Activated T-cell treated with anti-CD3 and anti-CD28 coated beads for 1 hour (primary cell): ENCODE results near the gene SHCBP1L.

ENCODE experiments used
- DNase-seq: peaks from one replicate; pipeline ENCODE4 v3.0.0-alpha.2; 2020; ENCODE audit warnings: low read depth

SHCBP1L gene

GRCh38 chr1:182952677-182953444 lies at the start of gene SHCBP1L:
Gene SHCBP1L (minus strand): TSS chr1:182953166. CDS start chr1:182953133, 33 bp downstream.
- DNase-seq, result no peak

DNA sequence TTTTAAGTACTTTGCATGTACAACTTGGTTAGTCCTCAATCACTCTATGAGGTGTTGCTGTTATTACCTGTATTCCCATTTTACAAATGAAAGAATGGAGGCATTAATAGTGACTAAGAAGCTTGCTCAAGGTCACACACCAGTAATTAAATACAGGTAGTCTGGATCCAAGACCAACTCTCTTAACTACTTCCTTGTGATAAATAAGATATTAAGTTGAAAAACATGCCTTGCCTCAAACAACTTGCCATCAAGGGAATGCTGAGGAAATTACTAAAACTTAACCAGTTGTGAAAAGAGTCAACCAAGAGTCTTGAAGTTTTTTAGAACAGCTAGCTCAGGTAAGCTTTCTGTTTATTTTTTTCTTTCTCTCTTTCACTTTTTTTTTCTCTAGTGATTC lies 49.3 kb upstream of the SHCBP1L start:
- no peak for DNase-seq

DNA sequence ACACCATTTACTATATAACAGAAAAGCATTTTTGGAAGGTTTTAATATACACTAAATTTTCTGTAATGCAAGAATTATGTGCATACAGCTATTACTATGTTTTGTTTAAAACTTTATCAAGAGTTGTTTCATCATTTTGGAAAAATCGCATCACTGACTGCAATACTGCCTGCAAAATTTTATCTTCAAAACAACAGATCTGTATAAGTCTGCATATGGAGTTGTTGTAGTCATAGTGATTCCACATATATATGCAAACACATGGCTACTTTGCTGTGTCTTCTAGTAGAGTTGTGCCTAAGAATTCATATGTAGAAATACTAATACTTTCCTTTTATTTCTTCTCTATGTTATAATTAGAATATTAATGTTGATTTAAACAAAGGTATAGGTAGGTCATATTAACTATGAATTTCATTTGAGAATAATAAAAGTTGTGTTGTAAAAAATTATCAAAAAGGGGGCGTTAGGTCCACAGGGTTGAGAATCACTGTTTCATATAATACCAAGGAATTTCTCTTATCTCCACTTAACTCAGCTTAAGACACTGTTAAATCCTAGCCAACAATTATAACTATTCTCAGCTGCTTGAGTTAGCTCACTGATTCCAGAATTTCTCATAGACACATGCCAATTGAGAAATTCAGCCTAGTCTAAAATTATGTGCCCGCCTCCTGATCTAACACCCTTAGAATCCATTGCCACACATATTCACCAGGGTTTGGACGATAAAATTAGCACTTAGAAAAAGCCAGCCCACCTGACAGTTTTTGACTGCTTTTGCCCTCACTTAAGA lies 47.4 kb upstream of the SHCBP1L start:
- no peak for DNase-seq

DNA sequence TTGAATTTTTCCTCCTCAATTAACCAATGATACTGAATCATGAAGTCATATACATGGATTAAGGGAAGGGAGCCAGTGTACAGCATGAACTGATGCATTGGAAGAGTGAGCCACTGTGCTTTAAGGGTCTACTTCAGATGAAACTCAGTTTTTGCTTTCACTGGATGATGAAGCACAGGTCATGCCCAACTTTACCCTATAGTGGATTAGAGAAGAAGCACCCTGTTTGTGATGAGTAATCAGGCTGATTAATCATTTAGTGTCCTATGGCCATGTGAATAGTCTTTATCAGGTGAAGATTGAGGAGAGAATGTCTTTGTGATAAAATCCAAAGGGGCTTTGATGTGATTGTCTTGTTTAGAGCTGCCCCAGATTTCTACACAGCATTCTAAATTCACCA lies 45.5 kb upstream of the SHCBP1L start:
- DNase-seq, result no peak

GRCh38 chr1:182996816-182997215 lies 43.9 kb upstream of the SHCBP1L start:
- no peak for DNase-seq

- no peak for DNase-seq
Observed at GRCh38 chr1:182995894-182996293, 42.9 kb upstream of the SHCBP1L start.

- DNase-seq, result no peak
Observed at GRCh38 chr1:182993746-182994145, 40.8 kb upstream of the SHCBP1L start.

- DNase-seq, result no peak
Observed at GRCh38 chr1:182990413-182991144, 37.6 kb upstream of the SHCBP1L start.

GRCh38 chr1:182985876-182986275 lies 32.9 kb upstream of the SHCBP1L start:
- no peak for DNase-seq

DNA sequence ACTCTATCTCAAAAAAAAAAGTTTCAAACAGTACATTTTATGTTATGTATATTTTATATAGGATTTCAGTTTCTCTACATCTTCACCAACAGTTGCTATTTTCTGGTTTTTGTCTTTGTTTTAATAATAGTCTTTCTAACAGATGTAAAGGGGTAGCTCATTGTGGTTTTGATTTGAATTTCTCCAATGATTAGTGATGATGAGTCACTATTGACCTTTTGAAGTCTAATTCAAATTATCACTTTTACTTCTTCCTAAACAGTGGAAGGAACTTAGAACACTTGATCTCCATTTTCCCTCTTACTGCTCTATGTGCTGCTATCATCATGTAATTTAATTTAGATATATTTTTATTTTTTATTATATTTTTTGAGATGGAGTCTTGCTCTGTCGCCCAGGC lies 31.7 kb upstream of the SHCBP1L start:
- no peak for DNase-seq

DNA sequence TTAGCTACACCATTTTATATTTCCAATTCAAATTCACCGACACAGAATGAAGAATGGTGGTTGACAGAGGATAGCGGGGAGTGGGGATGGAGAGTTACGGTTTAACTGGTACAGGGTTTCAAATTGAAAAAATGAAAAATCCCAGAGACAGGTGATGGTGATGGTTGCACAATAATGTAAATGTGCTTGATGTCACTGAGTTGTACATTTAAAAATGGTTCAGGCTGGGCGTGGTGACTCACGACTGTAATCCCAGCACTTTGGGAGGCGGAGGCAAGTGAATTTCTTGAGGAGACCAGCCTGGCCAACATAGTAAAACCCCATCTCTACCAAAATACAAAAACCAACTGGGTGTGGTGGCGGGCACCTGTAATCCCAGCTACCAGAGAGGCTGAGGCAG lies 31.2 kb upstream of the SHCBP1L start:
- DNase-seq, result no peak

- no peak for DNase-seq
Observed at GRCh38 chr1:182978151-182978853, 25.3 kb upstream of the SHCBP1L start.

DNA sequence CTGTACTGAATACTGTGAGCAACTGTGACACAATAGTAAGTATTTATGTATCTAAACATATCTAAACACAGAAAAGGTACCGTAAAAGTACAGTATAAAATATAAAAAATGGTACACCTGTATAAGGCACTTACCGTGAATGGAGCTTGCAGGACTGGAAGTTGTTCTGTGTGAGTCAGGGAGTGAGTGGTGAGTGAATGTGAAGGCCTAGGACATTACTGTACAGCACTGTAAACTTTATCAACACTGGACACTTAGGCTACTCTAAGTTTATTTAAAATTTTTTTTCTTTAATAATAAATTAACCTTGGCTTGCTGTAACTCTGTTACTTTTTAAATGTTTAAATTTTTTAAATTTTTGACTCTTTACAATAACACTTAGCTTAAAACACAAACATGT lies 24.5 kb upstream of the SHCBP1L start:
- no peak for DNase-seq

DNA sequence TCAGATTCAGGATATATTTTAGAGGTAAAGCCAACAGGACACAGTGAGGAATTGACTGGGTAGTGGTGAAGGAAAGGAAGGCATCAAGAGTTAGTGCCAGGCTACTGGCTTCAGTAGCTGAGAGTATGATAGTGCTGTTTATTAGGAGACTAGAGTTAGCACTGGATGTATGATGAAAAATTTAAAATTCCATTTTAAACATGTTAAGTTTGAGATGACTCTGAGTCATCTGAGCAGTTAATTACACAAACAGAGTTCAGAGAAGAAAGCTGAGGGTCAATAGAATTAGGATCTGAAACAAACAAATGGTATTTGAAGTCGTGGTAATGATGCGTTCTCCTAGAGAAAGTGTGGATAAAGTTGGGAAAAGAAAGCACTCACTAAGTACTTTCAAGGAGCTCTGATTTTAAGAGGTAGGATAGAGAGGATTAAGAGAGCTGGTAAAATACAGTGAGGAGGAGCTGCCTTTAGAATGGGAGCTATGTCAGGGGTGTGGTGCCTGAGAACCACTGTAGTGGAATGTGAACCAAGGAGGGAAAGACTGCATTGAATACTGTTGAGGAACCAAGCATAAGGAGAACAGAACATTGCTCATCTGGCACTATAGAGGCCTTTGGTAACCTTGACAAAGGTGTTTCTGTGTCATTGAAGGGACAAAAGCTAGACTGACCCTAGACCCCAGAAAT lies 21.7 kb upstream of the SHCBP1L start:
- DNase-seq, result no peak

DNA sequence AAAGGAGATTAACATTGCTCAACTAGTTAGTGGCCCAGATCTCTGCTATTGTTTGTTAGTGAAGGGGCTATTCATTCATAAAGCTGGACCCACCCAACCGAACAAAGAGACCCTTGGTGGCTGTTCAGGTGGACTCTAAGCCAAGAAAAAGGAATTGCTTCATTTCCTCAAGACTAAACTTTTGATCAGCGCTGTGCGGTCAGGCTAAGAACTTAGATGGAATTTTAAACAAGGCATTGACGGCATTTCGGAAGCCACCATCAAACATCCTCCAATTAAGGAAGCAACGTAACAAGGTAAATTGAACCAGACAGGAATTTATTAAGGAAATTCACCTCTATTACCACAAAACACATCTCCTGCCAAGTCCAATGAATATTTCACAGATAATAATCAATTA lies 19.9 kb upstream of the SHCBP1L start:
- DNase-seq, result no peak

- DNase-seq, result no peak
Observed at GRCh38 chr1:182972231-182972630, 19.3 kb upstream of the SHCBP1L start.

DNA sequence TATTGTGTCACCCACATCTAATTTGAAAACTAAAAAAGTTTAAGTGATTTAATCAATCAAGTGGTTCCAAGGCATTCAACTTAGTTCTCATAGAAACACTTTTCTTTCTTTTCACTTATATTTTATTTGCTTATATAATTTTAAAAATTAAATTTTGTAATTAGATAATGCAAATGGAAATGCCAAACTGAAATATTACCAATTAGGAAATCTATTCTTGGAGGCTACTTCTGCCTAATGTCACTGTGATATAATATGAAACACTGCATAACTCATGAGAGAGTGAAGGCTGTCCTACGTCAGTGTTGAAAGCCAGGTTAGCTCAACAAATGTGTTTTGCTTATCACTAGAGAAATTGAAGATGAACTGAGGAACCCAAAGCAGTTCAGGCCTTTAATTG lies 18.3 kb upstream of the SHCBP1L start:
- DNase-seq, result no peak

DNA sequence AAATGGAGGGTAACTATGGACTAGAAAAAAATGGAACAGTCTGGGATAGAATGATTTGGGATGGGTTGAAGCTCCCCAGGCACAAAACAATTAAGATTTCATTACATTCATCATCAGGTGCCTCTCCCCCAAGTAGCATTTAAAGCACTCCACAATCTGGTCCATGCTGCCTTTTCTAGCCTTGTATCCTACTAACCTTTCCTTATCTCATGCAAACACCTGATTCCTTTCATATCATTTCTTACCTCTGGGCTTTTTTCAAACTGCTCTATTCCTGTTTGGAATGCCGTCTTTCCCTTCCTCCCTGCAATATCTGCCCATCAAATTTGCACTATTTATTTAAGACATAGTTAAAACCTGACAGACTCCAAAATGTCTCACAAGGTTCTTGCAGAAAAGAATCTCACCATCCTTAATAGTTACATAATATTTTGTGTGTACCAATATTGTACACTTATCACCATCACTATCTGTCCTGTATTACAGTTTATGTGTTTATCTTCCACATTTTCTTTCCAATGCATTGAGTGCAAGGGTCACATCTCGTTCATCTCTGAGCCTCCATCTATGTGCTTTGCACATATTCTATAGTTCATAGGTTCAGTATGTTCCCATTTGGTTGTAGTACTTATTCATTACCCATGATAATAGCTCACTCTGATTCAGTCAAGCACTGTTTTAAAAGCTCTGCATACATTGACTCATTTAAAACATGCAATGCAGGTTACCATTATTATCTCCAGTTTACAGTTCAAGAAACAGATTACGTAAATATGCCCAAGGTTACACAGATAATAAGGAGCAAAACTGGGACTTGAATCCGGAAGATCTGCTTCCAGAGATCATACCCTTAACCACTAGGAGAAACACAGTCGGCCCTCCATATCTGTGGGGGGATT lies 16.1 kb upstream of the SHCBP1L start:
- no peak for DNase-seq

DNA sequence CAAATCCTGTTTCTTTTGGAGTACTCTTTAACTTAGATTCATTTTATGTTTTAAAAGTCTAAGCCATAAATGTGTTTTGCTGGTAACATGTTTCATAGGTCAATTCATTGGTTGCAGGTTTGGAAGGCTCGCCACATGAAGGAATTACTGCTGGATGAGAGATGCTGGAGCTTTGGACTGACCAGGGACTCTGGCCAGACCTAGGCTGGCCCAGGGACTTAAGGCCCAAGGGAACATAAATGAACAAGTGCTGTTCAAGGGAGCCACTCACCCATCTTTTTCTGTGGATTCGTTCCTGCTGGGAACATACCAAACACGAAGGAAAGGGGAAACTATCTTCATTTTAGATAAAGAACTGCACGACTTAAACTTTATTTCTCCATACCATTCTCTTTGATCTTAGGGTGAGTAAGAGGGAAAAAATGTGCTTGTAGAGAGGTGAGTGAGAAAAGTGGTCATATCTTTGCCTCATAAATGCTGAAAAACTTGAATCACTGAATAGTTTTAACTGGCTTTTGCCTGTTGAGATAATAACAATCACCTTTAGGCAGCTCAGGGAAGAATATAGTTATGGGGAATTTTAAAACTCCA lies 15.3 kb upstream of the SHCBP1L start:
- DNase-seq, result no peak

DNA sequence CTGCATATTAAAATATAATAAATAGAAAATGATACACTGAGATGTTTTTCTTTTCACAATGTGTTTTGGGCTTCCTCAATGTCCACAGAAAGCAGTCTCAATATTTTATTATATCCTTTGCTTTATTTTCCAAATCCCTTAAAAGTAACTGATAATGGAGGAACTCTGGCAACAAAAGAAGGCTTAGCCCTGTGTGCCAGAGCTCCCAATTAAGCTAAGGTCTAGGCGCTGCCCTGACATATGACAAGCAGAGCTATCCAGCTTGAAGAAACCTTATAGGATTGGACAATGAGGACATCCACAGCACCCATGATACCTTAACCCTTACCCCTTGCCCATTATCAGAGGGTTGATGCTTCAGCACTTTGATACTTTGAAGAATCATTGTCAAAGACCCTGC lies 12.9 kb upstream of the SHCBP1L start:
- no peak for DNase-seq
